GM21423 (cell line): ENCODE measurements around the gene FAM200B.
A peak's percentile ranks its signal among the peaks of the same experiment; 100 is the strongest.

Experiments used
- ATAC-seq: cut with Tn5 transposase; IDR thresholded peaks from one replicate; pipeline ENCODE4 v1.9.1; 2021; ENCODE audit warnings: mild to moderate bottlenecking, moderate library complexity; ENCODE audit not compliant: unreplicated experiment

The FAM200B gene

DNA sequence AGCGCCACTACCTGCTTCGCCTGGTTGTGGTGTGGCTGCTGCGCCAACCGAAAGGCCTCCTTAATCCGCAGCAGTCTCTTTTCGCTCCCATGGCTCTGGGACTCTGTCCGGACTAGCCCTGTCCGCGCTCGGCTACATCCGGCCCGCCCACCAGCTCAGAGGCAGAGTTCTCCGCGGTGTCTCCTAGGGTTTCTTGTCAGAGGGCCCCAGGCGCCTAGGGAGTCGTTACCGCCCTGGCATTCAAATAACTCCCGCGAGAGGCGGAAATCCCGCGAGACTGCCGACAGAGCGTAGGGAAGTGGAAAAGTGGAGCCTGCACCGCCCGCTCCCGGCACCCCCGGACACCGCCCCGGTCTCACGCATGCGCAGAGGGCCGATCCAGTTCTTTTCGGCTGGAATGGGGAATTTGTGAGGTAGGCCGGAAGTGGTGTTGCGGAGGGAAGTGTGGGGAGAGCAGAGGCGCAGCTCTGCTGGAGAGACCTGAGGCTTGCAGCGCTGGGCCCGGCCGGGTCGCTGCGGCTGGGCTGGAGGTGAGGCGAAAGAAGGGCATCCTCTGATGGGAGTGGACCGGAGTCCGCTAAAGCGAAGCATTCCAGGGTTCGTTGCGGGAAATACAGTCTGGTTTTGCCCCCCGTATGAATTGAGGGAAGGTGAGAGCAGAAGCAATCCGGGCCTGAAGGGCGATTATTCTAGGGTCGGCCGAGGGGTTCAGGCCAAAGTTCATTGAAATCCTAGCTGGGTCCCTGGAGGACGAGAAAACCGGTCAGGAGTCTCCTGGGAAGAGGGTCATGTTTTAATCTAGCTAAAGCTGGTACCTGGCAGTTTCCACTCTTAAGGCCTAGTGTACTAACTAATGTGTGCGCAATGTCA, at the start of gene FAM200B:
Gene FAM200B, plus strand, starts transcription at position 456 of the 870 bp plus-strand sequence. CDS start 5,151 bp downstream, outside the sequence.
- ATAC-seq: peak; percentile 91

GRCh38 chr4:15636818-15637217, 44.8 kb upstream of the FAM200B start:
- no peak for ATAC-seq

DNA sequence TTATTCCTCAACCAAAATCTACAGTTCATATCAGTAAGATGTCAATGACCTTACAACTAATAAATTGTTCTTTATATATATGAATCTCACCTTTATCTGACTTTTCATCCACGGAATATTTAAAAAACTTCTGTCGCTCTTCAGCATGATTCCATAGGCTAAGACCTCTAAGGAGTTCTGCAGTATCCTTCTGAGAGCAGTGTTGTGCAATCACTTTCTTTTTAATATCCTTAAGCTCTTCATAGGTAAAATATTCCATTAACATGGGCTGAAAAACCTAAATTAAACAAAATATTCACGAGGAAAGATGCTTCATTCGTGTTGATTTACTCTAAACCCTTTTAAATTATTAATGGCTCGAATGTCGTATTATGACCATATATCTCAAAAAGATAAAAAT, 43.2 kb upstream of the FAM200B start:
- no peak for ATAC-seq

DNA sequence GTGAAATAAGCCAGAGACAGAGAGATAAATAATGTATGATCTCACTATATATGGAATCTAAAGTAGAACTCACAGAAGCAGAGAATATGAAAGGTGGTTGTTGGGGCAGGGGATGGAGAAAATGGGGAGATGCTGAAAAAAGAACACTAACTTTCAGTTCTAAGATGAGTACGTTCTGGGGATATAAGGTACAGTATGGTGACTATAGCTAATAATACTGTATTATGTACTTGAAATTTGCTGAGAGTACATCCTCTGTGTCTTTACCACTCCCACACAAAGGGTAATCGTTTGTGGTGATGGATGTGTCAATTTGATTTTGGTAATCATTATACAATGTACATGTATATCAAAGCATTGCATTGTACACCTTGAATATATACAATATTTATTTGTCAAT, 33.0 kb upstream of the FAM200B start:
- ATAC-seq: peak; percentile 40

DNA sequence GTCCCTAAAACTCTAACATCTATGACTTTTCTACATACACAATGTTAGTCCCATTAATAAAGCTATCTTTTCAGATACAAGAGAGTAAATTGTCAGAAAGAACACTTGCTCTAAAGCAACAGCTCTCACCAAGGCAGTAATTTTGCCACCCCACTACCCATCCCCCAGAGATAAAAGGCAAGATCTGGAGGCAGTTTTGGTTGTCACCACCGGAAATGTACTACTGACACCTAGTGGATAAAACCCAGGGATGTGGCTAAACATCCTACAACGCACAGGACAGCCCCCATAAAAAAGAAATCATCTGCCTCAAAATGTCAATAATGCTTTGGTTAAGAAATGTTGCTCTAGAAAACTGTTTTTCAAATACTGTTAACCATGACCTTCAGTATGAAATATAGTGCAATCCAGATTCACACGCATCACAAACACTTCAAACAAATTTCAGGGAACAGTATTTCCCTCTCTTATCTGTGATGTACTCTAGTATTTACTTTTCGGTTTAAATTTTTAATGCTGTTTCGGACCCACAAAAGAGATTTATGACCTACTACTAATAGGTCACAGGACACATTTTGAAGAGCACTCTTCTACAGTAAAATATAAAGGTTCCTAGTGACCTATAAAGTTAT, 31.6 kb upstream of the FAM200B start:
- ATAC-seq: peak; percentile 38

DNA sequence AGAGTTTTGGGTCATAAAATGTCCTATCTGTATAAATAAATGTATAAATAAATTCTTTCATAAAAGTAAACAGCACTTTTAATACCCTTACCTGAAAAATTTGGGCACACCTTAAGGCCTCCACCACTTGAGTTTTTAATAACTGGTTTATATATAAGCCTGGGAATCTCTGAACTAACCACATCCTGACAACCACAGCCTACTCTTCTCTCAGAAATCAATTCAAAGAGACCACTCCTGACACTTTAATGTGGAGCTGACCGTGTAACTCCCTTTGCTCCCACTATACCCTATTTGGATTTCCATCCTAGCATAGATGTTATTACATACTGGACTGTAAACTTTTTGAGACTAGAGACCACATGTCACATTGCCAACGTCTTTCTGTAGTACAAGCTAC, 30.0 kb upstream of the FAM200B start:
- ATAC-seq: no peak

GRCh38 chr4:15652191-15652590, 29.4 kb upstream of the FAM200B start:
- ATAC-seq: no peak

GRCh38 chr4:15652841-15653240, 28.8 kb upstream of the FAM200B start:
- ATAC-seq: no peak

DNA sequence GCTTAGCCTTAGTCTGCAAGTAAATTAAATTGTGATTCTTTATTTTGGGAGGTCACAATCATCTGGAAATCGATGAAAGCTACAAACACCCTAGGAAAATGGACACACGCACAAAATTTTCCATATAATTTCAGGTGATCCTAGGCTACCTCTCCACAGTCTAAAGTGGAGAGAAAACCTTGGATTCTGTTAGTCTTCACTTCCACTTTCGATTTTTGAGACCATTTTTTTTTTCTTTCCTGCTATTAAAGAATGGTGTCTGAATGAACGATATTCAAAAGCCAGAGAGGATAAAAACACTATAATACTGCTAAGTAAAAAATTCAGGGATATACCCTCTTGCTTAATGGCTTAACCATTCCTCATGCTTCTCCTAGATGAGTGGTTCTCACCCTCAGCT, 28.2 kb upstream of the FAM200B start:
- no peak for ATAC-seq

DNA sequence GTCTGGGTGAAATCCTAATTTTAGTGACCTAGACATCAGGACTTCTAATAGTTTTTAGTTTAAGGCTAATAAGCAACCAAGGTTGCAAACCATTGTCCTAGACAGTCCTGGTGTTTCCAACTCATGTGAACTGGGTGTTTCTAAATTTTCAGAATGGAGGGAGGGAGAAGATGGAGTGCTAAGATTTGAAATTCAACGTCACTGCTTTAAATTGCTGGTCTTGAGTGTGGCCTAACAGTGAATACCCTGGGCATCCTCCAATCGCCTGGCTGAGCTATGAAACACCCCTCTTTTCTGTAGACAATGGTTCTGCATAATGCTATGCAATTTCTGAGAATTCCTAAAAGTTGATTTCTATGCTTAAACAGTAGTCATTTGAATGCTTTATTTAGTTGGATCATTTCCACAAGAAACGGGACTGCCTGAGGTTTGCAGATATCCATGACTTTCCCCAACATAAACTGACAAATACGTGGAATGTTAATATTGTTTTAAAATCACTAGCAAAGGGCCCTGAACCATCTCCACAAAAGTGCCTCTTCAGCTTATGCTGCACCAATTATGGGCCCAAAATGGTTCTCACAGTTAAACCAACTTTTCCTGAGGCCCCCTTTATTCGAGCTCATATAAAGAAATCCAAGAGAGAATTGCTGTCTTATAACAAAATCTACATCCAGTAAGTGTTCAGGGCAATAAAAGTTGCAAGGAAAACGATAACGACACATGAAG, 27.6 kb upstream of the FAM200B start:
- peak; percentile 25 for ATAC-seq

GRCh38 chr4:15654593-15655222, 26.9 kb upstream of the FAM200B start:
- peak; percentile 43 for ATAC-seq

GRCh38 chr4:15655223-15656037, 26.2 kb upstream of the FAM200B start, which contains the start of gene FBXL5:
FBXL5 (minus strand) TSS chr4:15655357; CDS start chr4:15655287, 70 bp downstream.
- peak; percentile 69 for ATAC-seq

GRCh38 chr4:15656038-15656470, 25.6 kb upstream of the FAM200B start:
- ATAC-seq: no peak

DNA sequence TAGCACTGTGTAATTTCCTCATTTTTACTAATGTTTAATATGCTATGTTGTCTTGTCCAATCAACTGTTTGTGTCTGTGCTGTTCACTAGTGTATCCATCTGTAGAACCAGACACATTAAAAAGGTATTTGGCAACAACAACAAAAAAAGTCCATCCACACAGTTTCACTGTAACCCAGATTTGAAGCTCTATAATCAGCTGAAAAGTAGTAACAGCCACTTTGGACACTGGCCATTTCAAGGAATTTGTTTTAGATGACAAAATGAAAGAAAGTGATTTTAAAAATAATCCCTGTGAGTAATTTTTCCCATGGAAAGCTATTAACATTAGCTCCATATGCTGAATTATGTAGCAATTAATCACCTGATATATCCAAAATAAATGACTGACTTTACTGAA, 24.3 kb upstream of the FAM200B start:
- no peak for ATAC-seq

DNA sequence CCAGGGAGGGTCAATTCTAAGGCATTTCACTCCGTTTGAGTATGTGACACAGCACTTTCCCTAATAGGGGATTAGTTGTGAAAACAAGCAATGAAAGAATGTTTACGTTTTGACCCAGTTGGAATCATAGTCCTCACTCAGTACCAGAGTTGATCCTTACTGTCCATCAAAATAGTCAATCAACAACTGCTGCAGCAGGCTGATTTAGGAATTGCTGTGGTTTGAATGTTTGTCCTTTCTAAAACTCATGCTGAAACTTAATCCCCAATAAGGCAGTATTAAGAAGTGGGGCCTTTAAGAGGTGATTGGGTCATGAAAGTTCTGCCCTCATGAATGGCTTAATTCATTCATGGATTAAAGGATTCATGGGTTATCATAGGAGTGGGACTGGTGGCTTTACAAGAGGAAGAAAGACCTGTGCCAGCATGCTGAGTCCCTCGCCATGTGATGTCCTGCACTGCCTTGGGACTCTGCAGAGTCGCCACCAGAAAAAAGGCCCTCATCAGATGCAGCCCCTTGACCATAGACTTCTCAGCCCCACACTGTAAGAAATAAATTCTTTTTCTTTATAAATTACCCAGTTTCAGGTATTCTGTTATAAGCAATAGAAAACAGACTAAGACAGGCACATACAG, 23.4 kb upstream of the FAM200B start:
- ATAC-seq: no peak

- no peak for ATAC-seq
Observed at GRCh38 chr4:15658781-15659180, 22.8 kb upstream of the FAM200B start.

GRCh38 chr4:15659768-15660570, 21.7 kb upstream of the FAM200B start:
- no peak for ATAC-seq

GRCh38 chr4:15665753-15666365, 15.8 kb upstream of the FAM200B start:
- no peak for ATAC-seq
